NCI-H446 (cell line): Measurements from ENCODE around the gene ETV4.
A peak's percentile ranks its signal among the peaks of the same experiment; 100 is the strongest.
"Not testable (repeated sequence)": the region's sequence is repeated elsewhere in the genome, so short reads cannot be mapped to it uniquely, and the experiment has no call there.

Source experiments
- DNase-seq, 2 experiments: peaks; one replicate each; lab custom pipeline; 2025; lab: John Stamatoyannopoulos, UW

Gene ETV4

DNA sequence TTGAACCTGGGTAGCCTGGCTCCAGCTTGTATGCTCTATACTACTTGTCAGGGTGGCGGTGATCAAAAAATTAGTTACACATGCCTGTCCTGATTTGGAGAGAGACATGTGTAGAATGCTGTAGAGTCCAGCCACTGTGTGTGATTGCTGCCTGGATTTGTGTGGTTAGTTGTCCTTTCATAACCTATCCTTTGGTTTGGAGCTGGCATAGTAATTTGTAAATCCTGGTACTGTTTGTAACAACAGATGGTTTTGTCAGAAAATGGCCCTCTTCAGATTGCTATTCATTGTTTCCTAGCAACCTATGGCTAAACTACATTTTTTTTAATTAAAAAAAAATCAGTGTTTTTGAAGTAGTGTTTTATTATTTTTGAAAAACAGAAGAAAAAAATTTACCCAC lies 30.5 kb downstream of the ETV4 start:
- DNase-seq, result no peak

GRCh38 chr17:43511199-43511598 lies 34.9 kb downstream of the ETV4 start:
- not testable (repeated sequence) for DNase-seq

DNA sequence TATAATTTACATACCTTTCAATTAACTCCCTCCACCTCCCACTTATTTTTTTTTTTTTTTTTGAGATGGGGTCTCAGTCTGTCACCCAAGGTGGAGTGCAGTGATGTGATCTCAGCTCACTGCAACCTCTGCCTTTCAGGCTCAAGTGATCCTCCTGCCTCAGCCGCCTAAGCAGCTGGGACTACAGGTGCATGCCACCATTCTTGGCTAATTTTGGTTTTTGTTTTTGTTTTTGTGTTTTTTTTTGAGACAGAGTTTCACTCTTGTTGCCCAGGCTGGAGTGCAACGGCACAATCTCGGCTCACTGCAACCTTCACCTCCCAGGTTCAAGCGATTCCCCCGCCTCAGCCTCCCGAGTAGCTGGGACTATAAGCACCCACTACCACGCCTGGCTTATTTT lies 36.7 kb downstream of the ETV4 start:
- not testable (repeated sequence) for DNase-seq

DNA sequence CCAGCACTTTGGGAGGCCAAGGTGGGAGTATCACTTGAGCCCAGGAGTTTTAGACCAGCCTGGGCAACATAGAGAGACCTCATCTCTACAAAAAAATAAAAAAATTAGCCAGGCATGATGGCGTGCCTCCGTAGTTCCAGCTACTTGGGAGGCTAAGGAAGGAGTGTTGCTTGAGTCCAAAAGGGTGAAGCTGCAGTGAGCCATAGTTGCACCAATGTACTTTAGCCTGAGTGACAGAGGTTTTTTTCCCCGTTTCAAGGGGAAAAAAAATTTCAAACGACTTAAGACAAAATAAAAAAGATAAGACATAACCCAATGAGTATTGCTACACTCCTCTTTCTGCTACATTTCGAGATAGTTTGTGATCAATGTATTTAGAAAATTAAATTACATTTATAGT lies 55.5 kb downstream of the ETV4 start:
- DNase-seq, result no peak

GRCh38 chr17:43483674-43484551 lies 62.2 kb downstream of the ETV4 start, which contains the start of gene DHX8:
TSS of gene DHX8 (plus strand) at chr17:43483975. CDS start at chr17:43484038, 63 bp downstream.
- DNase-seq, result peak; percentile 90 to 98

DNA sequence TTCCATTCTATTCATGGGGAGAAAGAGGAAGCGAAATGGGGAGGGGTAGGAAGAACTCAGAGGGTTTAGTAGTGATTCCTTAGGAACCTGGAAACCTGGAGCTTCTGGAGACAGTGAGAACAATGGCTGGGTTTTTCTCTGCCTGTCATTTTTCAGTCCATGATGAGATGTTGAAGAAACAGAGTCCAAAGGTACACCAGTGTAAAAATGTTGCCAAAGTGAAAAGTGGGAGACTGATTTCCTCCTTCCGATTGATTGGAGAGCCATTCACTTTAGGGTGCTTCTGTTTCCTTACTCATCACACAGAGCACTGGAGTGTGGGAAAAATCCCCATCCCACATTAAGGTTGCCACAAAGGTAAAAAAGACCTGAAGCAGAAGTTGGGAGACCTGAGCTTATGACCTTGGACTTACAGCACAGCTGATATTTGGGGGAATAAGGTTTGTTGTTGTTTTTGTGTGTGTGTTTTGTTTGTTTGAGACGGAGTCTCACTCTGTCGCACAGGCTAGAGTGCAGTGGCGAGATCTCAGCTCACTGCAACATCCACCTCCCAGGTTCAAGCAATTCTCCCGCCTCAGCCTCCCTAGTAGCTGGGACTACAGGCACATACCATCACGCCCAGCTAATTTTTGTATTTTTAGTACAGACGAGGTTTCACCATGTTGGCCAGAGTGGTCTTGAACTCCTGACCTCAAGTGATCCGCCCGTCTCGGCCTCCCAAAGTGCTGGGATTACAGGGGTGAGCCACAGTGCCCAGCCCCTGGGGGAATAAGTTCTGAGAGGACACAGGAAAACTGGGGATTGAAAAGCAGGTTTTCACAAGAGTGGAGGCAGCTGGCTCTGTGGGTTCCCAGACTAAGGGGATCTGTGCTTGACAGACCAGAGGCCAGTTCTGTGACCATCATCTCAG lies 63.8 kb downstream of the ETV4 start:
- DNase-seq, result no peak

- DNase-seq, result no peak
These were observed 66.2 kb downstream of the ETV4 start for GRCh38 chr17:43479948-43480347.
